Measurements from ENCODE around the gene NRXN3.

DNA sequence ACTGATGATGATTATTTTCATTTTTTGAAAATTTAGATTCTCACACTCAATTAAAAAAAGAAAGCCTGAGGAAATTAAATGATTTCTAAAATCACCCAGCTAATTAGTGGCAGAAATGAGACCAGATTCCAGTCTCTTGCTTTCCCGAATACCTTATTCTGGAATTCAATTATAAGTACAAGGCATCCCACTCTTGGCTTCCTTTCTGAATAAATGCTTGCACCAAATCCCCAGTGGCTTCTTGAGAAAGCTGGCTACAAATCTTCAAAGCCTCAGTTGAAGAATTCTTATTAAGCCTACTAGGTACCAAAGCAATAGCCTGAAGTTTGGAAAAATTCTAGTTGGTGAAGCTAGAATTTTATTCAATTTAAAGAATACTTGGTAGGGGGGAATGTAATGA lies 1564.5 kb downstream of the NRXN3 start:
- TF ChIP-seq, protein P1, sequence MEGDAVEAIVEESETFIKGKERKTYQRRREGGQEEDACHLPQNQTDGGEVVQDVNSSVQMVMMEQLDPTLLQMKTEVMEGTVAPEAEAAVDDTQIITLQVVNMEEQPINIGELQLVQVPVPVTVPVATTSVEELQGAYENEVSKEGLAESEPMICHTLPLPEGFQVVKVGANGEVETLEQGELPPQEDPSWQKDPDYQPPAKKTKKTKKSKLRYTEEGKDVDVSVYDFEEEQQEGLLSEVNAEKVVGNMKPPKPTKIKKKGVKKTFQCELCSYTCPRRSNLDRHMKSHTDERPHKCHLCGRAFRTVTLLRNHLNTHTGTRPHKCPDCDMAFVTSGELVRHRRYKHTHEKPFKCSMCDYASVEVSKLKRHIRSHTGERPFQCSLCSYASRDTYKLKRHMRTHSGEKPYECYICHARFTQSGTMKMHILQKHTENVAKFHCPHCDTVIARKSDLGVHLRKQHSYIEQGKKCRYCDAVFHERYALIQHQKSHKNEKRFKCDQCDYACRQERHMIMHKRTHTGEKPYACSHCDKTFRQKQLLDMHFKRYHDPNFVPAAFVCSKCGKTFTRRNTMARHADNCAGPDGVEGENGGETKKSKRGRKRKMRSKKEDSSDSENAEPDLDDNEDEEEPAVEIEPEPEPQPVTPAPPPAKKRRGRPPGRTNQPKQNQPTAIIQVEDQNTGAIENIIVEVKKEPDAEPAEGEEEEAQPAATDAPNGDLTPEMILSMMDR (optimal IDR thresholded peaks at IDR 0.05 in 1 of 3, IDR thresholded peaks at IDR 0.05 in 1 of 3, conservative IDR thresholded peaks at IDR 0.05 in 1 of 3; ENCODE audit: extremely low read depth in 1 of 3, insufficient read depth in 2 of 3, low read length in 3 of 3), result no peak
- TF ChIP-seq EZH2 (IDR thresholded peaks at IDR 0.05; ENCODE audit: low read length), result no peak
